K562 (cell line): ENCODE data around the gene CDKN2AIP. TPM values are rescaled to one million over a fixed set of nuclear protein-coding genes. Genes with fewer than 3 reads are reported as not detected.

Experiments used
- ATAC-seq: fragments of 200-7000 bp; cut with Tn5 transposase; 3 replicates; pipeline ENCODE4 v1.9.1; 2020; ENCODE audit warnings: moderate library complexity
- BruUV-seq: library from RNA; stranded (reverse); fragments of 400-500 nt; replicated peaks from 2 replicates; lab custom pipeline; 2021; lab: Mats Ljungman, UMichigan
- CTCF ChIA-PET: fragments of 300-600 bp; formaldehyde crosslinking; extraction: SDS; loops from one replicate; lab custom pipeline; 2021; ENCODE audit warnings: low intra/inter-chr PET ratio; lab: Yijun Ruan, JAX
- POLR2A ChIA-PET: fragments of 300-600, 350-650 bp; sonication (Branson Sonifier 250); formaldehyde crosslinking; extraction: SDS; loops from one replicate; lab custom pipeline; 2021; ENCODE audit warnings: antibody characterized with exemption, inconsistent platforms; lab: Yijun Ruan, JAX
- DNase-seq, 4 experiments: peaks; one replicate each; pipeline versions ENCODE4 v3.0.0 to v3.0.0-alpha.2; 2011 to 2018; ENCODE audit warnings: low spot score in 3 of 4, mixed read lengths in 3 of 4; ENCODE audit errors: extremely low read depth in 1 of 4
- FAIRE-seq: peaks from 2 replicates; lab custom pipeline; 2011; peaks lifted over from hg19 to GRCh38; lab: Jason Lieb, UNC
- H2AFZ ChIP-seq: 2 replicates; pipeline ENCODE4 v1.6.0; 2011; ENCODE audit warnings: low read depth, low read length, control low read depth, inconsistent platforms
- H3K27ac ChIP-seq: fragments of 200-600 bp; 3 replicates; pipeline ENCODE4 v1.8.0; 2011; ENCODE audit warnings: low read depth, mild to moderate bottlenecking, control low read depth, inconsistent platforms, low read length, moderate library complexity, mixed read lengths; ENCODE audit errors: extremely low read depth
- H3K27me3 ChIP-seq, 2 experiments: fragments of 300-600 bp in 1 of 2; 2 replicates in 1 of 2; 3 replicates in 1 of 2; pipeline versions ENCODE4 v1.6.0 to v1.8.0; 2011; ENCODE audit warnings: inconsistent platforms in 2 of 2, low read length in 2 of 2, mild to moderate bottlenecking in 1 of 2, mixed read lengths in 1 of 2, moderate library complexity in 1 of 2; ENCODE audit not compliant: control insufficient read depth in 2 of 2, insufficient read depth in 2 of 2
- H3K36me3 ChIP-seq: fragments of 300-600 bp; 3 replicates; pipeline ENCODE4 v1.8.0; 2011; ENCODE audit warnings: mild to moderate bottlenecking, low read length, inconsistent platforms; ENCODE audit not compliant: control insufficient read depth, insufficient read depth
- H3K4me1 ChIP-seq, 2 experiments: fragments of 200-600 bp in 1 of 2; replicated peaks in 1 of 2; 2 replicates in 1 of 2; 3 replicates in 1 of 2; pipeline versions ENCODE4 v1.5.1 to v1.8.0; 2011; ENCODE audit warnings: inconsistent platforms in 2 of 2, low read length in 2 of 2, mild to moderate bottlenecking in 1 of 2, mixed read lengths in 1 of 2, moderate library complexity in 1 of 2; ENCODE audit not compliant: control insufficient read depth in 2 of 2, insufficient read depth in 2 of 2
- H3K4me2 ChIP-seq: 2 replicates; pipeline ENCODE4 v1.6.1; 2011; ENCODE audit warnings: low read length, control low read depth, inconsistent platforms, mixed read lengths; ENCODE audit not compliant: insufficient read depth
- H3K4me3 ChIP-seq: fragments of 200-600 bp; sonication (generic), shearing (Covaris generic); 2 replicates; pipeline ENCODE4 v1.5.1; 2016; ENCODE audit warnings: control low read depth, inconsistent platforms
- H3K79me2 ChIP-seq: fragments of 200-600 bp; 3 replicates; pipeline ENCODE4 v1.8.0; 2011; ENCODE audit warnings: low read length, inconsistent platforms; ENCODE audit not compliant: control insufficient read depth, insufficient read depth
- H3K9ac ChIP-seq, 2 experiments: 2 replicates each; pipeline versions ENCODE4 v1.6.0 to v1.6.1; 2011; ENCODE audit warnings: low read depth in 2 of 2, low read length in 2 of 2, control low read depth in 1 of 2, inconsistent platforms in 1 of 2, mild to moderate bottlenecking in 1 of 2, mixed read lengths in 1 of 2; ENCODE audit not compliant: insufficient read depth in 1 of 2
- H3K9me1 ChIP-seq: one replicate; pipeline ENCODE4 v1.6.0; 2011; ENCODE audit warnings: inconsistent platforms, mild to moderate bottlenecking, low read length, moderate library complexity; ENCODE audit not compliant: control insufficient read depth, insufficient read depth
- H3K9me3 ChIP-seq: replicated peaks from 2 replicates; pipeline ENCODE4 v1.5.1; 2011; ENCODE audit warnings: low read depth, low read length, inconsistent platforms; ENCODE audit not compliant: control insufficient read depth, insufficient read depth
- H4K20me1 ChIP-seq: replicated peaks from 2 replicates; pipeline ENCODE4 v1.6.1; 2011; ENCODE audit warnings: low read length, inconsistent platforms, mixed read lengths; ENCODE audit not compliant: control insufficient read depth, insufficient read depth
- CHD4 ChIP-seq: fragments of 200-600 bp; sonication (generic); IDR thresholded peaks from 3 replicates; pipeline ENCODE4 v1.6.1; 2012; ENCODE audit warnings: low read depth, mild to moderate bottlenecking, mixed read lengths, low read length, inconsistent platforms; ENCODE audit not compliant: insufficient read depth, insufficient replicate concordance, poor library complexity, severe bottlenecking
- CREM ChIP-seq: IDR thresholded peaks from 2 replicates; pipeline ENCODE4 v1.6.1; 2014; ENCODE audit warnings: antibody characterized with exemption, low read depth
- RB1 ChIP-seq: fragments of 450-650 bp; IDR thresholded peaks from 2 replicates; pipeline ENCODE4 v1.6.1; 2017; ENCODE audit warnings: low read depth, mild to moderate bottlenecking
- TAF9B ChIP-seq: fragments of 450-650 bp; IDR thresholded peaks from 2 replicates; pipeline ENCODE4 v1.6.1; 2018; ENCODE audit warnings: mild to moderate bottlenecking; ENCODE audit not compliant: partially characterized antibody
- TGIF2 ChIP-seq: sonication (generic); formaldehyde crosslinking; IDR thresholded peaks from 2 replicates; pipeline ENCODE4 v1.8.1; 2022; ENCODE audit warnings: mild to moderate bottlenecking, missing genetic modification reagents, moderate library complexity
- YY1 ChIP-seq, 3 experiments: IDR thresholded peaks; 2 replicates each; pipeline ENCODE4 v1.6.1; 2011; ENCODE audit warnings: low read length in 2 of 3, mild to moderate bottlenecking in 2 of 3, moderate library complexity in 2 of 3, borderline replicate concordance in 1 of 3, control low read depth in 1 of 3, low read depth in 1 of 3; ENCODE audit not compliant: insufficient read depth in 3 of 3, insufficient replicate concordance in 2 of 3, control insufficient read depth in 1 of 3, insufficient read length in 1 of 3; ENCODE audit errors: extremely low read depth in 1 of 3
- WGBS: fragments of 100-300 bp; shearing (Covaris generic); methylation state at CpG from one replicate; pipeline ENCODE4 v1.1.6; 2016; ENCODE audit warnings: low coverage, mixed read lengths; ENCODE audit not compliant: insufficient coverage; ENCODE audit errors: missing lambda C conversion rate; 5-methylcytosine and 5-hydroxymethylcytosine counted together
- in situ Hi-C: fragments of 300-500 bp; cut with MboI; formaldehyde crosslinking; loops from 4 replicates; pipeline ENCODE4 v1.15.0; 2018; ENCODE audit warnings: inconsistent platforms, mixed read lengths
- intact Hi-C: fragments of 100-400 bp; cut with micrococcal nuclease; formaldehyde crosslinking; loops from 2 replicates; pipeline ENCODE4 v1.14.2; 2022
- polyA plus RNA-seq, 8 experiments: library from polyadenylated mRNA; depleted of rRNA in 4 of 8; stranded (reverse) in 5 of 8; unstranded in 3 of 8; fragments of >200 nt; fragmentation: Nextera tagmentation in 2 of 8; fragmentation: Illumina TruSeq in 1 of 8; extraction: Ambion mirVana in 2 of 8; extraction: Trizol in 1 of 8; gene quantifications; 2 replicates each; pipeline versions ENCODE4 v1.2.1 to v1.2.3, GENCODE V29; 2011 to 2014; ENCODE audit warnings: inconsistent platforms in 1 of 8, missing spikeins in 1 of 8
- total RNA-seq, 7 experiments: library from RNA; depleted of rRNA in 6 of 7; stranded (reverse); fragments of >200 nt in 6 of 7; fragmentation: Illumina TruSeq in 2 of 7; extraction: Trizol in 2 of 7; gene quantifications; 2 replicates each; pipeline versions ENCODE4 v1.2.1 to v1.2.3, GENCODE V29; 2011 to 2021; ENCODE audit warnings: low replicate concordance in 1 of 7
- TF ChIP-seq, protein P1 (sequence below): fragments of 200-800 bp; sonication (Bioruptor generic); IDR thresholded peaks from 2 replicates; pipeline ENCODE4 v1.6.1; 2017; ENCODE audit warnings: missing genetic modification characterization, missing compliant biosample characterization
- TF ChIP-seq, protein P2 (sequence below), 2 experiments: fragments of 450-650 bp; conservative IDR thresholded peaks; 2 replicates each; pipeline ENCODE4 v1.6.1; 2017; ENCODE audit warnings: mild to moderate bottlenecking in 2 of 2, moderate library complexity in 2 of 2
- TF ChIP-seq, protein P3 (sequence below): sonication (generic); formaldehyde crosslinking; IDR thresholded peaks from 2 replicates; pipeline ENCODE4 v1.8.0; 2022; ENCODE audit warnings: mild to moderate bottlenecking, missing genetic modification reagents

Gene CDKN2AIP
- total and polyA plus RNA-seq, 9 of the 15 experiments (the other 6 are each of a cell fraction or from before 2014, with no cell fraction given), result 5.9 to 22.0 (median 19.7) TPM

DNA sequence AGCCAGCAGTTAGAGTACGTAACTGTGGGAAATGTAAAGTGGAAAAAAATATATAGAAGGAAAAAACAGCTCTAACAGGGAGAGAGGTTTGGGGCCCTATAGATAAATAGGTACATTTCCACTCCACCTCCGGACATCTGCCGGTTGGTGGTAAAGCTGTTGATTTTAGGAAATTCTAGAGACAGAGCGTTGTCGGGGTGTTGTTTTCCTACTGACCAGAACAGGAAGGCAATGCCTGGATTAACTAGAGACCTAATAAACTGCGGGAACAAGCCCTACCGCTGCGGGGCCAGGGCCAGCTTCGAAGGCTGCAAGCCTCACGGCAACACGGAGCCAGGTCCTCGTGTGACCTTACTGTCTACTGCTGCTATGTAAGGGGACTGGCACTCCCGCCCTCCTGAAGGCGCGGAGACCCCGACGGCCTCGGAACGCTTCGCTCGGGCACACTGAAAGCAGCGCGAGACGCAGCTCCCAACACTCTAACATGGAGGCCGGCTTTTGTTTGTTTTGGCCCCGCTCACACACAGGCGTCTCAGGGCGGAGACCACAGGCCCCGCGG is 702 bp upstream of the CDKN2AIP start (continued):
- TF ChIP-seq, protein P1, sequence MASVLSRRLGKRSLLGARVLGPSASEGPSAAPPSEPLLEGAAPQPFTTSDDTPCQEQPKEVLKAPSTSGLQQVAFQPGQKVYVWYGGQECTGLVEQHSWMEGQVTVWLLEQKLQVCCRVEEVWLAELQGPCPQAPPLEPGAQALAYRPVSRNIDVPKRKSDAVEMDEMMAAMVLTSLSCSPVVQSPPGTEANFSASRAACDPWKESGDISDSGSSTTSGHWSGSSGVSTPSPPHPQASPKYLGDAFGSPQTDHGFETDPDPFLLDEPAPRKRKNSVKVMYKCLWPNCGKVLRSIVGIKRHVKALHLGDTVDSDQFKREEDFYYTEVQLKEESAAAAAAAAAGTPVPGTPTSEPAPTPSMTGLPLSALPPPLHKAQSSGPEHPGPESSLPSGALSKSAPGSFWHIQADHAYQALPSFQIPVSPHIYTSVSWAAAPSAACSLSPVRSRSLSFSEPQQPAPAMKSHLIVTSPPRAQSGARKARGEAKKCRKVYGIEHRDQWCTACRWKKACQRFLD (CRISPR knock-in tag), result peak; percentile 0
- TF ChIP-seq TAF9B (peak; percentile 13), TGIF2 (CRISPR knock-in tag) (0 out of 2 replicates have a peak, but pooled peaks have one; percentile 39)

DNA sequence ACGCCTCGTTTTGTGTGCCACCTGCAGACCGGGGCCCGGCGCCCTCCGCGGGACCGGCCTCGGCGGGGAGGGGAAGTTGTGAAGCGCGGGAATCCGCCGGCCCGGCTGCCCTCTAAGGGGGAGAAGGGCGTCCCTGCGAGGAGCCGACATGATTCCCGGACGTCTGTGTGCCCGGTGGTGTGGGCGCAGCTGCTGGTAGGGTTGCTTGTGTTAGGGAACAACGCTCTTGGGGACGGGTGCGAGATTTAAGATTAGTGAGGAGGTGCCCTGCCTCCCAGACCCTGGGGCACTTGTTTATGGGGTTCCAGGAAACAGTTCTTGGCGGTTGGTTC is 627 bp downstream of the CDKN2AIP start:
- Histone ChIP-seq H3K9me3 (no peaks in the 10 kb centered on the region), H3K36me3 (peaks cover 45% of the 10 kb centered on the region), H3K27me3 (no peaks in the 10 kb centered on the region), H3K27ac (peak overlapping the region; percentile 98), H3K4me3 (peak overlapping the region; percentile 92), H3K9me1 (peaks cover 3% of the 10 kb centered on the region), H4K20me1 (no peaks in the 10 kb centered on the region), H2AFZ (peak overlapping the region; percentile 74), H3K4me1 (peaks cover 17 to 22% of the 10 kb centered on the region in 2 experiments; a peak in 4 of 5 replicates), H3K4me2 (peak overlapping the region; percentile 92), H3K79me2 (peaks cover 43% of the 10 kb centered on the region), H3K9ac (peak overlapping the region; percentile 97 to 99)
- 0% methylated on average over 11 of the region's 26 CpGs for WGBS
- peak; percentile 32 for ATAC-seq
- intact Hi-C loops, result no loop called here
- ChIA-PET POLR2A (interaction anchor here (0.9 to 1.4 kb wide), 2 partner anchors 20 to 62 kb away, joined by 3 to 8 read pairs; no protein-coding TSS in a partner anchor), CTCF (no interaction called here)
- peak in 2 of 4 experiments; percentile 49 to 51 for DNase-seq
- no TSS peak for BruUV-seq
- in situ Hi-C loops, result no loop called here
- no peak for FAIRE-seq
- TF ChIP-seq, protein P2, sequence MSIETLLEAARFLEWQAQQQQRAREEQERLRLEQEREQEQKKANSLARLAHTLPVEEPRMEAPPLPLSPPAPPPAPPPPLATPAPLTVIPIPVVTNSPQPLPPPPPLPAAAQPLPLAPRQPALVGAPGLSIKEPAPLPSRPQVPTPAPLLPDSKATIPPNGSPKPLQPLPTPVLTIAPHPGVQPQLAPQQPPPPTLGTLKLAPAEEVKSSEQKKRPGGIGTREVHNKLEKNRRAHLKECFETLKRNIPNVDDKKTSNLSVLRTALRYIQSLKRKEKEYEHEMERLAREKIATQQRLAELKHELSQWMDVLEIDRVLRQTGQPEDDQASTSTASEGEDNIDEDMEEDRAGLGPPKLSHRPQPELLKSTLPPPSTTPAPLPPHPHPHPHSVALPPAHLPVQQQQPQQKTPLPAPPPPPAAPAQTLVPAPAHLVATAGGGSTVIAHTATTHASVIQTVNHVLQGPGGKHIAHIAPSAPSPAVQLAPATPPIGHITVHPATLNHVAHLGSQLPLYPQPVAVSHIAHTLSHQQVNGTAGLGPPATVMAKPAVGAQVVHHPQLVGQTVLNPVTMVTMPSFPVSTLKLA (conservative IDR thresholded peaks at IDR 0.05), result 0 out of 4 replicates have a peak, but pooled peaks of 1 of the 2 experiments have one; percentile 3
- TF ChIP-seq YY1 (IDR thresholded peaks at IDR 0.05; ENCODE audit: borderline replicate concordance in 1 of 3, control insufficient read depth in 1 of 3, extremely low read depth in 1 of 3, insufficient read depth in 3 of 3, insufficient read length in 1 of 3, insufficient replicate concordance in 2 of 3, low read depth in 1 of 3, low read length in 2 of 3), result peak in 2 of 3 experiments; percentile 23 to 27
- peak; percentile 18; the same call in 1 of the 2 replicates for TF ChIP-seq RB1
- 0 out of 2 replicates have a peak, but pooled peaks have one; percentile 11 for TF ChIP-seq CREM
- TF ChIP-seq, protein P3, sequence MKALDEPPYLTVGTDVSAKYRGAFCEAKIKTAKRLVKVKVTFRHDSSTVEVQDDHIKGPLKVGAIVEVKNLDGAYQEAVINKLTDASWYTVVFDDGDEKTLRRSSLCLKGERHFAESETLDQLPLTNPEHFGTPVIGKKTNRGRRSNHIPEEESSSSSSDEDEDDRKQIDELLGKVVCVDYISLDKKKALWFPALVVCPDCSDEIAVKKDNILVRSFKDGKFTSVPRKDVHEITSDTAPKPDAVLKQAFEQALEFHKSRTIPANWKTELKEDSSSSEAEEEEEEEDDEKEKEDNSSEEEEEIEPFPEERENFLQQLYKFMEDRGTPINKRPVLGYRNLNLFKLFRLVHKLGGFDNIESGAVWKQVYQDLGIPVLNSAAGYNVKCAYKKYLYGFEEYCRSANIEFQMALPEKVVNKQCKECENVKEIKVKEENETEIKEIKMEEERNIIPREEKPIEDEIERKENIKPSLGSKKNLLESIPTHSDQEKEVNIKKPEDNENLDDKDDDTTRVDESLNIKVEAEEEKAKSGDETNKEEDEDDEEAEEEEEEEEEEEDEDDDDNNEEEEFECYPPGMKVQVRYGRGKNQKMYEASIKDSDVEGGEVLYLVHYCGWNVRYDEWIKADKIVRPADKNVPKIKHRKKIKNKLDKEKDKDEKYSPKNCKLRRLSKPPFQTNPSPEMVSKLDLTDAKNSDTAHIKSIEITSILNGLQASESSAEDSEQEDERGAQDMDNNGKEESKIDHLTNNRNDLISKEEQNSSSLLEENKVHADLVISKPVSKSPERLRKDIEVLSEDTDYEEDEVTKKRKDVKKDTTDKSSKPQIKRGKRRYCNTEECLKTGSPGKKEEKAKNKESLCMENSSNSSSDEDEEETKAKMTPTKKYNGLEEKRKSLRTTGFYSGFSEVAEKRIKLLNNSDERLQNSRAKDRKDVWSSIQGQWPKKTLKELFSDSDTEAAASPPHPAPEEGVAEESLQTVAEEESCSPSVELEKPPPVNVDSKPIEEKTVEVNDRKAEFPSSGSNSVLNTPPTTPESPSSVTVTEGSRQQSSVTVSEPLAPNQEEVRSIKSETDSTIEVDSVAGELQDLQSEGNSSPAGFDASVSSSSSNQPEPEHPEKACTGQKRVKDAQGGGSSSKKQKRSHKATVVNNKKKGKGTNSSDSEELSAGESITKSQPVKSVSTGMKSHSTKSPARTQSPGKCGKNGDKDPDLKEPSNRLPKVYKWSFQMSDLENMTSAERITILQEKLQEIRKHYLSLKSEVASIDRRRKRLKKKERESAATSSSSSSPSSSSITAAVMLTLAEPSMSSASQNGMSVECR (CRISPR knock-in tag), result 0 out of 2 replicates have a peak, but pooled peaks have one; percentile 9
- TF ChIP-seq CHD4, result no peak
